ENCODE results near the gene TDRD9. TPM values are rescaled to one million over a fixed set of nuclear protein-coding genes. Genes with fewer than 3 reads are reported as not detected.

The TDRD9 gene
- total RNA-seq, 1 donor from 2014 or later = not detected

DNA sequence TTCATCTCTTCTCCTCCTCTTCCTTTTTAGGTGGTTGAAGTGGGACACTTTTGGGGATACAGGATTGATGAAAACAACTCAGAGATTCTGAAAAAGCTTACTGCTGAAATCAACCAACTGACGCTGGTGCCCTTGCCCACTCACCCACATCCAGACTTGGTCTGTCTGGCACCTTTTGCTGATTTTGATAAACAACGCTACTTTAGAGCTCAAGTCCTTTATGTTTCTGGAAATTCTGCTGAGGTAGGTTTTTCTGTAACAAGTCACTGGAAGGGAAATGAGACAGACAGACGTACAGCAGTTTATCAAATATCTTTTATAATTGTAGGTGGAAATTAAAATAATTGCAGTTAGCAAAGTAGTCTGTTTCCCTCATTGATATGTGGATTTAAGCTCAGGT lies 97.3 kb downstream of the TDRD9 start:
- Histone ChIP-seq H3K27me3 (ENCODE audit: insufficient read depth, low read length) (no peaks in the 10 kb centered on the region), H3K4me1 (ENCODE audit: insufficient read depth, low read length) (no peaks in the 10 kb centered on the region), H3K4me2 (ENCODE audit: low read length) (no peak overlapping the region), H3K79me2 (ENCODE audit: insufficient read depth, low read length) (no peaks in the 10 kb centered on the region), H3K9me3 (ENCODE audit: insufficient read depth, low read depth, low read length) (no peaks in the 10 kb centered on the region), H3K9ac (ENCODE audit: low read length) (no peak overlapping the region), H3K36me3 (ENCODE audit: insufficient read depth, low read length) (no peaks in the 10 kb centered on the region), H2AFZ (ENCODE audit: low read depth, low read length) (no peak overlapping the region), H3K4me3 (ENCODE audit: insufficient read depth, low read depth, low read length) (no peak overlapping the region), H4K20me1 (ENCODE audit: insufficient read depth, low read length) (no peaks in the 10 kb centered on the region), H3K27ac (ENCODE audit: low read depth, low read length) (no peak overlapping the region)
- Mint-ChIP-seq H3K9me3 (ENCODE audit: unreplicated experiment) (no peaks in the 10 kb centered on the region), H3K27me3 (ENCODE audit: low read depth, unreplicated experiment) (peaks cover 22% of the 10 kb centered on the region), H3K27ac (ENCODE audit: unreplicated experiment) (no peak overlapping the region), H3K4me3 (ENCODE audit: unreplicated experiment) (no peak overlapping the region), H3K4me1 (ENCODE audit: low read depth, unreplicated experiment) (no peaks in the 10 kb centered on the region), H3K36me3 (ENCODE audit: low read depth, unreplicated experiment) (peaks cover 2% of the 10 kb centered on the region)
- TF ChIP-seq, protein P1, sequence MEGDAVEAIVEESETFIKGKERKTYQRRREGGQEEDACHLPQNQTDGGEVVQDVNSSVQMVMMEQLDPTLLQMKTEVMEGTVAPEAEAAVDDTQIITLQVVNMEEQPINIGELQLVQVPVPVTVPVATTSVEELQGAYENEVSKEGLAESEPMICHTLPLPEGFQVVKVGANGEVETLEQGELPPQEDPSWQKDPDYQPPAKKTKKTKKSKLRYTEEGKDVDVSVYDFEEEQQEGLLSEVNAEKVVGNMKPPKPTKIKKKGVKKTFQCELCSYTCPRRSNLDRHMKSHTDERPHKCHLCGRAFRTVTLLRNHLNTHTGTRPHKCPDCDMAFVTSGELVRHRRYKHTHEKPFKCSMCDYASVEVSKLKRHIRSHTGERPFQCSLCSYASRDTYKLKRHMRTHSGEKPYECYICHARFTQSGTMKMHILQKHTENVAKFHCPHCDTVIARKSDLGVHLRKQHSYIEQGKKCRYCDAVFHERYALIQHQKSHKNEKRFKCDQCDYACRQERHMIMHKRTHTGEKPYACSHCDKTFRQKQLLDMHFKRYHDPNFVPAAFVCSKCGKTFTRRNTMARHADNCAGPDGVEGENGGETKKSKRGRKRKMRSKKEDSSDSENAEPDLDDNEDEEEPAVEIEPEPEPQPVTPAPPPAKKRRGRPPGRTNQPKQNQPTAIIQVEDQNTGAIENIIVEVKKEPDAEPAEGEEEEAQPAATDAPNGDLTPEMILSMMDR (IDR thresholded peaks at IDR 0.05; ENCODE audit: insufficient read depth, low read depth, low read length) = no peak
- no peak for TF ChIP-seq EZH2 (IDR thresholded peaks at IDR 0.05; ENCODE audit: insufficient read depth, low read length)
- DNase-seq (ENCODE audit: low read depth) (no peak), FAIRE-seq (no peak)

DNA sequence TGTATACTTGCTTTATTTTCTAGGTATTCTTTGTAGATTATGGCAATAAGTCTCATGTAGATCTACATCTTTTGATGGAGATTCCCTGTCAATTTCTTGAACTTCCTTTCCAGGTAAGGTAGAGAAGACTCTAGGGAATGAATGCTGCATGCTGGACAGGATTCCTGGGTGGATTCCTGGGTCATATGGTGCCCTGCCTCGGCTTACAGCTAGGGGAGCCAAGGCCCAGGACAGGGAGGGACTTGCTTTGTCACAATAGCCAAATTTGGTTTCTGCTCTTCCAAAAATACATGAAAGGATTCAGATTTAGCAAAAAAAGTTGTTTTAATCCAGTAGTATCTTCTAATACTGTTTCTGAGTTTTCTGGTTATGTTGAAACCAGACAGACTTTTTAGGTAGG lies 97.8 kb downstream of the TDRD9 start:
- H3K4me3 Mint-ChIP-seq (ENCODE audit: unreplicated experiment) = no peak overlapping the region
- H3K4me3 ChIP-seq (ENCODE audit: insufficient read depth, low read depth, low read length) = no peak overlapping the region
- TF ChIP-seq, protein P1 (IDR thresholded peaks at IDR 0.05; ENCODE audit: insufficient read depth, low read depth, low read length) = no peak
- no peak for TF ChIP-seq EZH2 (IDR thresholded peaks at IDR 0.05; ENCODE audit: insufficient read depth, low read length)
- H3K4me1 Mint-ChIP-seq (ENCODE audit: low read depth, unreplicated experiment) = no peaks in the 10 kb centered on the region
- H3K9ac ChIP-seq (ENCODE audit: low read length) = no peak overlapping the region
- DNase-seq (ENCODE audit: low read depth) = no peak
- H3K27me3 Mint-ChIP-seq (ENCODE audit: low read depth, unreplicated experiment) = peaks cover 17% of the 10 kb centered on the region
- no peaks in the 10 kb centered on the region for H3K27me3 ChIP-seq (ENCODE audit: insufficient read depth, low read length)
- no peaks in the 10 kb centered on the region for H3K79me2 ChIP-seq (ENCODE audit: insufficient read depth, low read length)
- H3K9me3 Mint-ChIP-seq (ENCODE audit: unreplicated experiment) = no peaks in the 10 kb centered on the region
- H3K36me3 ChIP-seq (ENCODE audit: insufficient read depth, low read length) = no peaks in the 10 kb centered on the region
- H3K9me3 ChIP-seq (ENCODE audit: insufficient read depth, low read depth, low read length) = no peaks in the 10 kb centered on the region
- no peaks in the 10 kb centered on the region for H4K20me1 ChIP-seq (ENCODE audit: insufficient read depth, low read length)
- no peak overlapping the region for H2AFZ ChIP-seq (ENCODE audit: low read depth, low read length)
- no peak overlapping the region for H3K27ac ChIP-seq (ENCODE audit: low read depth, low read length)
- FAIRE-seq = no peak
- peaks cover under 1% of the 10 kb centered on the region for H3K36me3 Mint-ChIP-seq (ENCODE audit: low read depth, unreplicated experiment)
- H3K27ac Mint-ChIP-seq (ENCODE audit: unreplicated experiment) = no peak overlapping the region
- H3K4me2 ChIP-seq (ENCODE audit: low read length) = no peak overlapping the region
- no peaks in the 10 kb centered on the region for H3K4me1 ChIP-seq (ENCODE audit: insufficient read depth, low read length)

DNA sequence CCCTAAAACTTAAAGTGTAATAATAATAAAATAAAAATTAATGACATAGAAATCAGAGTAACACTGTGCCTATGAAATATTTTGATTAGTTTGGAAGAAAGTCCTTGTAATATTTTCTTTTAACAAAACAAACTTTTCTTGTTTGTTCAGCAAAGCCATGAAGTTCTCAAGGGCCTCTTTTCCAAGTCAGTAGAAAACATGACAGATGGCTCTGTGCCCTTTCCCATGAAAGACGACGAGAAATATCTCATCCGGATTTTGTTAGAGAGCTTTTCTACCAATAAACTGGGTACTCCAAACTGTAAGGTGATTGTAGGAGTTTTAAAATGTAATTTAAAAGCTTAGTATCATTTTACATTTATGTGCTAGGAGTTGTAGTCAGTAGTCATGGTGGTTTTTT lies 102.7 kb downstream of the TDRD9 start:
- no peak overlapping the region for H3K4me3 Mint-ChIP-seq (ENCODE audit: unreplicated experiment)
- no peak for DNase-seq (ENCODE audit: low read depth)
- H3K9me3 Mint-ChIP-seq (ENCODE audit: unreplicated experiment) = no peaks in the 10 kb centered on the region
- Histone ChIP-seq H2AFZ (ENCODE audit: low read depth, low read length) (no peak overlapping the region), H3K4me2 (ENCODE audit: low read length) (no peak overlapping the region), H3K4me1 (ENCODE audit: insufficient read depth, low read length) (no peaks in the 10 kb centered on the region), H3K27ac (ENCODE audit: low read depth, low read length) (no peak overlapping the region), H3K9me3 (ENCODE audit: insufficient read depth, low read depth, low read length) (no peaks in the 10 kb centered on the region), H4K20me1 (ENCODE audit: insufficient read depth, low read length) (no peaks in the 10 kb centered on the region), H3K36me3 (ENCODE audit: insufficient read depth, low read length) (no peaks in the 10 kb centered on the region), H3K9ac (ENCODE audit: low read length) (no peak overlapping the region), H3K27me3 (ENCODE audit: insufficient read depth, low read length) (peaks cover 9% of the 10 kb centered on the region), H3K79me2 (ENCODE audit: insufficient read depth, low read length) (no peaks in the 10 kb centered on the region), H3K4me3 (ENCODE audit: insufficient read depth, low read depth, low read length) (no peak overlapping the region)
- FAIRE-seq = no peak
- H3K4me1 Mint-ChIP-seq (ENCODE audit: low read depth, unreplicated experiment) = no peaks in the 10 kb centered on the region
- no peaks in the 10 kb centered on the region for H3K36me3 Mint-ChIP-seq (ENCODE audit: low read depth, unreplicated experiment)
- no peak overlapping the region for H3K27ac Mint-ChIP-seq (ENCODE audit: unreplicated experiment)
- TF ChIP-seq, protein P1 (IDR thresholded peaks at IDR 0.05; ENCODE audit: insufficient read depth, low read depth, low read length) = no peak
- no peak for TF ChIP-seq EZH2 (IDR thresholded peaks at IDR 0.05; ENCODE audit: insufficient read depth, low read length)
- peaks cover 34% of the 10 kb centered on the region for H3K27me3 Mint-ChIP-seq (ENCODE audit: low read depth, unreplicated experiment)
